ENCODE results near the gene ARHGAP6.

GRCh38 chrX:11197671-11198070, 468.0 kb downstream of the ARHGAP6 start:
- TF ChIP-seq POLR2AphosphoS5 (IDR thresholded peaks at IDR 0.05; ENCODE audit: low read depth, low read length), result no peak
- TF ChIP-seq TAF1 (IDR thresholded peaks at IDR 0.05; ENCODE audit: borderline replicate concordance, low read depth, low read length), result no peak
- TF ChIP-seq POLR2A (IDR thresholded peaks at IDR 0.05; ENCODE audit: low read depth, low read length), result no peak

All from GM12892 (cell line).